ENCODE data around the gene INKA1. TPM values are rescaled to one million over a fixed set of nuclear protein-coding genes. Genes with fewer than 3 reads are reported as not detected.

INKA1 gene
- total and polyA plus RNA-seq, 4 donors: 0.84 to 4.2 (median 1.2) TPM

- H3K27me3 ChIP-seq (ENCODE audit: control insufficient read depth in 4 of 4, insufficient read depth in 4 of 4, low read length in 3 of 4): no peaks in the 10 kb centered on the region
- H3K27ac ChIP-seq (ENCODE audit: low read depth in 1 of 2, low read length in 2 of 2): no peak overlapping the region
- DNase-seq (ENCODE audit: low spot score): no peak
- H3K4me3 ChIP-seq (ENCODE audit: low read depth in 1 of 3, low read length in 3 of 3): no peak overlapping the region
- no peaks in the 10 kb centered on the region for H3K4me1 ChIP-seq (ENCODE audit: control insufficient read depth in 4 of 4, insufficient read depth in 4 of 4, low read length in 3 of 4)
- no peak for TF ChIP-seq RAD21 (IDR thresholded peaks at IDR 0.05)
- H3K36me3 ChIP-seq (ENCODE audit: control insufficient read depth in 4 of 4, insufficient read depth in 3 of 4, low read depth in 1 of 4, low read length in 3 of 4): no peaks in the 10 kb centered on the region
- no peaks in the 10 kb centered on the region for H3K9me3 ChIP-seq (ENCODE audit: control insufficient read depth in 4 of 4, low read length in 3 of 4)
- 91% methylated on average over 24 of the region's 24 CpGs for WGBS
- no peak overlapping the region for H3K9ac ChIP-seq (ENCODE audit: low read depth in 1 of 2, low read length in 2 of 2)
Measured at GRCh38 chr3:49794926-49795905, 7.8 kb upstream of the INKA1 start.

- 94% methylated on average over 1 of the region's 1 CpG for WGBS
- no peak for DNase-seq (ENCODE audit: low spot score)
- H3K4me3 ChIP-seq (ENCODE audit: low read depth in 1 of 3, low read length in 3 of 3): no peak overlapping the region
Measured at GRCh38 chr3:49799105-49799504, 4.0 kb upstream of the INKA1 start.

More at GRCh38 chr3:49799105-49799504, 4.0 kb upstream of the INKA1 start:
- Histone ChIP-seq H3K27me3 (ENCODE audit: control insufficient read depth in 4 of 4, insufficient read depth in 4 of 4, low read length in 3 of 4) (no peaks in the 10 kb centered on the region), H3K9me3 (ENCODE audit: control insufficient read depth in 4 of 4, low read length in 3 of 4) (no peaks in the 10 kb centered on the region), H3K4me1 (ENCODE audit: control insufficient read depth in 4 of 4, insufficient read depth in 4 of 4, low read length in 3 of 4) (peaks cover 0 to 14% (median 3%) of the 10 kb centered on the region in 4 donors), H3K27ac (ENCODE audit: low read depth in 1 of 2, low read length in 2 of 2) (no peak overlapping the region), H3K36me3 (ENCODE audit: control insufficient read depth in 4 of 4, insufficient read depth in 3 of 4, low read depth in 1 of 4, low read length in 3 of 4) (no peaks in the 10 kb centered on the region), H3K9ac (ENCODE audit: low read depth in 1 of 2, low read length in 2 of 2) (no peak overlapping the region)
- TF ChIP-seq GABPA (IDR thresholded peaks at IDR 0.05 in 1 of 2, conservative IDR thresholded peaks at IDR 0.05 in 1 of 2) (no peak), FOXA2 (IDR thresholded peaks at IDR 0.05) (no peak), RAD21 (IDR thresholded peaks at IDR 0.05) (no peak), HNF4A (conservative IDR thresholded peaks at IDR 0.05) (no peak), FOXA1 (IDR thresholded peaks at IDR 0.05) (no peak), JUND (IDR thresholded peaks at IDR 0.05) (no peak), NR2F2 (IDR thresholded peaks at IDR 0.05) (no peak), ATF3 (IDR thresholded peaks at IDR 0.05) (no peak), SP1 (IDR thresholded peaks at IDR 0.05) (no peak), ZBTB33 (IDR thresholded peaks at IDR 0.05) (no peak), HNF4G (IDR thresholded peaks at IDR 0.05) (no peak), EGR1 (IDR thresholded peaks at IDR 0.05; ENCODE audit: low read depth in 2 of 2) (no peak), YY1 (IDR thresholded peaks at IDR 0.05) (no peak), TAF1 (conservative IDR thresholded peaks at IDR 0.05) (no peak), RXRA (IDR thresholded peaks at IDR 0.05) (no peak)
- TF ChIP-seq, protein P1, sequence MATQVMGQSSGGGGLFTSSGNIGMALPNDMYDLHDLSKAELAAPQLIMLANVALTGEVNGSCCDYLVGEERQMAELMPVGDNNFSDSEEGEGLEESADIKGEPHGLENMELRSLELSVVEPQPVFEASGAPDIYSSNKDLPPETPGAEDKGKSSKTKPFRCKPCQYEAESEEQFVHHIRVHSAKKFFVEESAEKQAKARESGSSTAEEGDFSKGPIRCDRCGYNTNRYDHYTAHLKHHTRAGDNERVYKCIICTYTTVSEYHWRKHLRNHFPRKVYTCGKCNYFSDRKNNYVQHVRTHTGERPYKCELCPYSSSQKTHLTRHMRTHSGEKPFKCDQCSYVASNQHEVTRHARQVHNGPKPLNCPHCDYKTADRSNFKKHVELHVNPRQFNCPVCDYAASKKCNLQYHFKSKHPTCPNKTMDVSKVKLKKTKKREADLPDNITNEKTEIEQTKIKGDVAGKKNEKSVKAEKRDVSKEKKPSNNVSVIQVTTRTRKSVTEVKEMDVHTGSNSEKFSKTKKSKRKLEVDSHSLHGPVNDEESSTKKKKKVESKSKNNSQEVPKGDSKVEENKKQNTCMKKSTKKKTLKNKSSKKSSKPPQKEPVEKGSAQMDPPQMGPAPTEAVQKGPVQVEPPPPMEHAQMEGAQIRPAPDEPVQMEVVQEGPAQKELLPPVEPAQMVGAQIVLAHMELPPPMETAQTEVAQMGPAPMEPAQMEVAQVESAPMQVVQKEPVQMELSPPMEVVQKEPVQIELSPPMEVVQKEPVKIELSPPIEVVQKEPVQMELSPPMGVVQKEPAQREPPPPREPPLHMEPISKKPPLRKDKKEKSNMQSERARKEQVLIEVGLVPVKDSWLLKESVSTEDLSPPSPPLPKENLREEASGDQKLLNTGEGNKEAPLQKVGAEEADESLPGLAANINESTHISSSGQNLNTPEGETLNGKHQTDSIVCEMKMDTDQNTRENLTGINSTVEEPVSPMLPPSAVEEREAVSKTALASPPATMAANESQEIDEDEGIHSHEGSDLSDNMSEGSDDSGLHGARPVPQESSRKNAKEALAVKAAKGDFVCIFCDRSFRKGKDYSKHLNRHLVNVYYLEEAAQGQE (IDR thresholded peaks at IDR 0.05): no peak
- TF ChIP-seq, protein P2, sequence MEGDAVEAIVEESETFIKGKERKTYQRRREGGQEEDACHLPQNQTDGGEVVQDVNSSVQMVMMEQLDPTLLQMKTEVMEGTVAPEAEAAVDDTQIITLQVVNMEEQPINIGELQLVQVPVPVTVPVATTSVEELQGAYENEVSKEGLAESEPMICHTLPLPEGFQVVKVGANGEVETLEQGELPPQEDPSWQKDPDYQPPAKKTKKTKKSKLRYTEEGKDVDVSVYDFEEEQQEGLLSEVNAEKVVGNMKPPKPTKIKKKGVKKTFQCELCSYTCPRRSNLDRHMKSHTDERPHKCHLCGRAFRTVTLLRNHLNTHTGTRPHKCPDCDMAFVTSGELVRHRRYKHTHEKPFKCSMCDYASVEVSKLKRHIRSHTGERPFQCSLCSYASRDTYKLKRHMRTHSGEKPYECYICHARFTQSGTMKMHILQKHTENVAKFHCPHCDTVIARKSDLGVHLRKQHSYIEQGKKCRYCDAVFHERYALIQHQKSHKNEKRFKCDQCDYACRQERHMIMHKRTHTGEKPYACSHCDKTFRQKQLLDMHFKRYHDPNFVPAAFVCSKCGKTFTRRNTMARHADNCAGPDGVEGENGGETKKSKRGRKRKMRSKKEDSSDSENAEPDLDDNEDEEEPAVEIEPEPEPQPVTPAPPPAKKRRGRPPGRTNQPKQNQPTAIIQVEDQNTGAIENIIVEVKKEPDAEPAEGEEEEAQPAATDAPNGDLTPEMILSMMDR (IDR thresholded peaks at IDR 0.05; ENCODE audit: low read depth, low read length, missing input control): no peak
- TF ChIP-seq, protein P3, sequence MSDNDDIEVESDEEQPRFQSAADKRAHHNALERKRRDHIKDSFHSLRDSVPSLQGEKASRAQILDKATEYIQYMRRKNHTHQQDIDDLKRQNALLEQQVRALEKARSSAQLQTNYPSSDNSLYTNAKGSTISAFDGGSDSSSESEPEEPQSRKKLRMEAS (IDR thresholded peaks at IDR 0.05): no peak

Data from liver (tissue), 9 donors.